H9 (cell line): Measurements from ENCODE around the gene TTC39B. TPM values are rescaled to one million over a fixed set of nuclear protein-coding genes. Genes with fewer than 3 reads are reported as not detected.

ENCODE experiments used
- DNase-seq: peaks from one replicate; pipeline ENCODE4 v3.0.0-alpha.2; 2017
- H2AFZ ChIP-seq: one replicate; pipeline ENCODE4 v1.6.1; 2013; ENCODE audit warnings: mild to moderate bottlenecking, low read length, control low read depth, moderate library complexity
- H2AK5ac ChIP-seq: 2 replicates; pipeline ENCODE4 v1.6.1; 2013; ENCODE audit warnings: low read length, control low read depth, mixed read lengths; ENCODE audit not compliant: insufficient read length
- H2BK120ac ChIP-seq: one replicate; pipeline ENCODE4 v1.6.1; 2013; ENCODE audit warnings: low read depth, mild to moderate bottlenecking, low read length, control low read depth, inconsistent platforms; ENCODE audit not compliant: poor library complexity, severe bottlenecking
- H2BK12ac ChIP-seq: 2 replicates; pipeline ENCODE4 v1.6.1; 2013; ENCODE audit warnings: low read length, control low read depth, mixed read lengths, low read depth; ENCODE audit not compliant: insufficient read length
- H2BK15ac ChIP-seq: 2 replicates; pipeline ENCODE4 v1.6.1; 2013; ENCODE audit warnings: low read depth, low read length, control low read depth
- H2BK20ac ChIP-seq: one replicate; pipeline ENCODE4 v1.6.1; 2013; ENCODE audit warnings: low read depth, mild to moderate bottlenecking, low read length, control low read depth, inconsistent platforms; ENCODE audit not compliant: poor library complexity, severe bottlenecking
- H2BK5ac ChIP-seq: 2 replicates; pipeline ENCODE4 v1.6.1; 2013; ENCODE audit warnings: low read length, control low read depth, mixed read lengths; ENCODE audit not compliant: insufficient read length
- H3K14ac ChIP-seq: 2 replicates; pipeline ENCODE4 v1.6.1; 2013; ENCODE audit warnings: low read length, control low read depth; ENCODE audit not compliant: insufficient read depth
- H3K18ac ChIP-seq: 2 replicates; pipeline ENCODE4 v1.6.1; 2013; ENCODE audit warnings: low read depth, mild to moderate bottlenecking, mixed read lengths, low read length, control low read depth; ENCODE audit not compliant: insufficient read length
- H3K23ac ChIP-seq: 2 replicates; pipeline ENCODE4 v1.6.1; 2013; ENCODE audit warnings: low read length, control low read depth, mixed read lengths, low read depth; ENCODE audit not compliant: insufficient read length
- H3K23me2 ChIP-seq: 2 replicates; pipeline ENCODE4 v1.6.1; 2013; ENCODE audit warnings: low read depth, mild to moderate bottlenecking, mixed read lengths, low read length, control low read depth; ENCODE audit not compliant: insufficient read length, poor library complexity, severe bottlenecking
- H3K27ac ChIP-seq: 2 replicates; pipeline ENCODE4 v1.5.1; 2013; ENCODE audit warnings: low read length, control low read depth, mixed read lengths, low read depth; ENCODE audit not compliant: insufficient read length
- H3K27me3 ChIP-seq: 2 replicates; pipeline ENCODE4 v1.6.1; 2013; ENCODE audit warnings: low read length, control low read depth, inconsistent platforms; ENCODE audit not compliant: insufficient read depth
- H3K4ac ChIP-seq: 2 replicates; pipeline ENCODE4 v1.6.1; 2013; ENCODE audit warnings: low read depth, mild to moderate bottlenecking, control low read depth, inconsistent platforms, low read length, moderate library complexity
- H3K4me1 ChIP-seq: 2 replicates; pipeline ENCODE4 v1.6.1; 2013; ENCODE audit warnings: low read length, control low read depth, inconsistent platforms; ENCODE audit not compliant: insufficient read depth
- H3K4me2 ChIP-seq: 2 replicates; pipeline ENCODE4 v1.6.1; 2013; ENCODE audit warnings: low read length, control low read depth, mixed read lengths; ENCODE audit not compliant: insufficient read length, insufficient read depth
- H3K56ac ChIP-seq: 2 replicates; pipeline ENCODE4 v1.6.1; 2013; ENCODE audit warnings: low read depth, mild to moderate bottlenecking, mixed read lengths, low read length, control low read depth; ENCODE audit not compliant: insufficient read length
- H3K79me1 ChIP-seq: 2 replicates; pipeline ENCODE4 v1.6.1; 2013; ENCODE audit warnings: low read depth, mild to moderate bottlenecking, moderate library complexity, low read length, control low read depth, inconsistent platforms; ENCODE audit not compliant: insufficient read depth, poor library complexity, severe bottlenecking
- H3K79me2 ChIP-seq: 2 replicates; pipeline ENCODE4 v1.6.1; 2013; ENCODE audit warnings: low read length, control low read depth, inconsistent platforms; ENCODE audit not compliant: insufficient read depth
- H3K9ac ChIP-seq: 2 replicates; pipeline ENCODE4 v1.6.1; 2013; ENCODE audit warnings: low read length, control low read depth, mixed read lengths; ENCODE audit not compliant: insufficient read length; ENCODE audit errors: extremely low read depth
- H3K9me3 ChIP-seq: one replicate; pipeline ENCODE4 v1.6.1; 2013; ENCODE audit warnings: low read depth, low read length, inconsistent platforms; ENCODE audit not compliant: control insufficient read depth
- H3T11ph ChIP-seq: one replicate; pipeline ENCODE4 v1.6.1; 2013; ENCODE audit warnings: mild to moderate bottlenecking, low read length, control low read depth, inconsistent platforms
- H4K20me1 ChIP-seq: one replicate; pipeline ENCODE4 v1.6.1; 2013; ENCODE audit not compliant: control insufficient read depth, insufficient read length, insufficient read depth
- H4K5ac ChIP-seq: 2 replicates; pipeline ENCODE4 v1.6.1; 2013; ENCODE audit warnings: low read depth, mild to moderate bottlenecking, mixed read lengths, low read length, control low read depth; ENCODE audit not compliant: insufficient read length
- H4K8ac ChIP-seq: replicated peaks from 2 replicates; pipeline ENCODE4 v1.6.1; 2013; ENCODE audit warnings: low read length, control low read depth, mixed read lengths, low read depth; ENCODE audit not compliant: insufficient read length
- H4K91ac ChIP-seq: 2 replicates; pipeline ENCODE4 v1.6.1; 2013; ENCODE audit warnings: low read depth, mild to moderate bottlenecking, moderate library complexity, mixed read lengths, low read length, control low read depth; ENCODE audit not compliant: insufficient read length
- H3K27ac Mint-ChIP-seq, 3 experiments: 2 replicates in 2 of 3; 3 replicates in 1 of 3; pipeline ENCODE4 v1.8.0; 2020 to 2021; ENCODE audit warnings: mixed read lengths in 3 of 3, mild to moderate bottlenecking in 1 of 3, moderate library complexity in 1 of 3
- H3K27me3 Mint-ChIP-seq: 2 replicates; pipeline ENCODE4 v1.8.0; 2021; ENCODE audit warnings: low read depth, mild to moderate bottlenecking, moderate library complexity, mixed read lengths
- H3K36me3 Mint-ChIP-seq, 3 experiments: 2 replicates in 2 of 3; 3 replicates in 1 of 3; pipeline ENCODE4 v1.8.0; 2020 to 2021; ENCODE audit warnings: low read depth in 3 of 3, mixed read lengths in 3 of 3; ENCODE audit not compliant: insufficient read depth in 1 of 3
- H3K4me1 Mint-ChIP-seq, 2 experiments: 2 replicates each; pipeline ENCODE4 v1.8.0; 2020; ENCODE audit warnings: mixed read lengths in 2 of 2
- H3K4me3 Mint-ChIP-seq, 2 experiments: 2 replicates in 1 of 2; 3 replicates in 1 of 2; pipeline ENCODE4 v1.8.0; 2020 to 2021; ENCODE audit warnings: mild to moderate bottlenecking in 2 of 2, mixed read lengths in 2 of 2, moderate library complexity in 1 of 2
- H3K9me3 Mint-ChIP-seq, 2 experiments: 2 replicates in 1 of 2; 3 replicates in 1 of 2; pipeline ENCODE4 v1.8.0; 2020; ENCODE audit warnings: mild to moderate bottlenecking in 2 of 2, mixed read lengths in 2 of 2, moderate library complexity in 1 of 2
- CTCF ChIP-seq: fragments of 200-600 bp; sonication (generic); conservative IDR thresholded peaks from 3 replicates; pipeline ENCODE4 v1.8.0; 2021; ENCODE audit warnings: antibody characterized with exemption, mild to moderate bottlenecking
- WGBS: extraction: QIAGEN DNeasy Blood & Tissue Kit; methylation state at CpG from one replicate; pipeline ENCODE4 v1.1.7; 2013; ENCODE audit warnings: missing lambda C conversion rate, low lambda C conversion rate, mixed read lengths; ENCODE audit not compliant: insufficient read length; ENCODE audit errors: extremely low coverage; 5-methylcytosine and 5-hydroxymethylcytosine counted together
- total RNA-seq: library from RNA; stranded (reverse); gene quantifications from 2 replicates; pipeline ENCODE4 v1.2.1, GENCODE V29; 2021

TTC39B gene
- total RNA-seq, 1 experiment from 2014 or later = 8.2 TPM

DNA sequence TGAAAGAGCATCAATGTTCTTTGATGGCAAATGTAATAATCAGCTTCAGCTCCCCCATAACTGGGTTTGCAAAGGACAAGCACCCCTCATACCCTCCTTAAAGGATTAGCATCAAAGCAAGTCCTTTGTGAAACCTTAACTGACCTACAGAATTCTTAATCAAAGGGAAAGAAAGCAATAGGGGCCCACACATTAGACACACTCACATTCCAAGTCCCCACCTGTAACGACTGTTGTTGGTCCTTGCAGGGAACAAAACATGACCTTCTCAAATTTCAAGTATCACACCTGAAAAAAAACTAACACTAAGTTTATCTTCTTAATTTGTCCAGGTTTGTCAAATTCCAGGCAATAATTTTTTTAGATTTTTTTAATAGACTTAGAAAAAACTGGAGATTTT is 32.6 kb downstream of the TTC39B start:
- Histone ChIP-seq H3K9ac (no peak overlapping the region), H3K14ac (no peak overlapping the region), H2AFZ (no peak overlapping the region), H3K79me1 (no peaks in the 10 kb centered on the region), H3K23ac (no peak overlapping the region), H4K20me1 (no peaks in the 10 kb centered on the region), H4K8ac (no peak overlapping the region), H2BK120ac (no peak overlapping the region), H3T11ph (no peak overlapping the region), H3K27ac (no peak overlapping the region), H3K56ac (no peak overlapping the region), H3K18ac (no peak overlapping the region), H3K4me2 (no peak overlapping the region), H3K4me1 (peaks cover 5% of the 10 kb centered on the region), H3K27me3 (no peaks in the 10 kb centered on the region), H2BK20ac (no peak overlapping the region), H3K23me2 (no peaks in the 10 kb centered on the region), H4K91ac (no peak overlapping the region), H4K5ac (no peak overlapping the region), H2BK5ac (no peak overlapping the region), H2BK15ac (no peak overlapping the region), H3K9me3 (no peaks in the 10 kb centered on the region), H3K4ac (no peak overlapping the region), H2BK12ac (no peak overlapping the region), H2AK5ac (no peak overlapping the region), H3K79me2 (peaks cover 1% of the 10 kb centered on the region; the same call in 1 of the 2 replicates)
- TF ChIP-seq CTCF = no peak
- H3K4me3 Mint-ChIP-seq = peak overlapping the region in 1 of 2 experiments; percentile 3; a peak in 1 of 5 replicates
- peaks cover 21 to 27% of the 10 kb centered on the region in 2 experiments for H3K4me1 Mint-ChIP-seq
- peaks cover 0 to 12% (median 0%) of the 10 kb centered on the region in 3 experiments; a peak in 5 of 7 replicates for H3K36me3 Mint-ChIP-seq
- WGBS = no CpG with 5 or more reads among the region's 1 CpG
- no peaks in the 10 kb centered on the region for H3K27me3 Mint-ChIP-seq
- DNase-seq = no peak
- H3K27ac Mint-ChIP-seq = 0 out of 7 replicates have a peak overlapping the region, but pooled peaks of 1 of the 3 experiments have one; percentile 14
- peaks cover 3 to 4% of the 10 kb centered on the region in 2 experiments; a peak in 3 of 5 replicates for H3K9me3 Mint-ChIP-seq
